ENCODE data around the gene BCL2. TPM values are rescaled to one million over a fixed set of nuclear protein-coding genes. Genes with fewer than 3 reads are reported as not detected.

Gene BCL2
- total RNA-seq, 1 experiment from 2014 or later: 2.5 TPM

DNA sequence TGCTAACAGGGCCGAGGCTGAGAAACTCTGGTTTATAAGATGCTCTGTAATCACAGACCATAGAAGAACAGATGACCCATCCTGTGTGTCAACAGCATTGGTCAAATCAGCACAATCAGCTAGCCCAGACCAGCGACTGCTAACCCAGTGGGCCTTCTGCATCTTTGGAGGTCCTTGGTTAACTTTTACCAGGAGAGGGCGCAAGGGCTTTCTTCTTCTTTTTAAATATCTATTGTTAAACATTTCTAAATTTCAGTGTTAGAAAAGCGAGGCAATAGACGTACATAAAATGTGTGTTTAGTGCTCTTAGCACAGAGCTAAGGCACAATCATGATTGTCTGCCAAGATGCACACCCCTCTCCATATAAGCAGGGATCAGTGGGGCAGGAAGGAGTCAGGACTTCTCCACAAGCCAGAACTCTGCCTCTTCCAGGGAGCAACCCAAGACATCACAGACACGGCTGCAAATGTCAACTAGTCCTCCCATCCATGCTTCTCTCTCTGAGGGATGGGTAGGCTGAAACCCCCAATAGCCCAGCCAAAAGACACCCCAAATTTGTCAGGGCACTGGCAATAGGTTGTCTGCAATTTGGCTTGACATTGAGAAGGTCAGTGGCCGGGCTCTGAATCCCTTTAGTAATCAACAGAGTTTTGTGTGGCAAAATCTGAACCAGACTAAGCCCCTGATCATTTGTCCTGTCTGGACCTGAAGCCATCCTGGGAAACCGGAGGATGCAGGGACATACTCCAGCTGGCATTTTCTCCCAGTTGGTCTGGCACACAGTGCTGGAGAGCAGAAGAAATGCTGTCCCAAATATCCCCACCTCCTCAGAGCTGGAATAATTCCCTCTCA is 188.2 kb downstream of the BCL2 start:
- H3K9me3 ChIP-seq (ENCODE audit: control insufficient read depth in 1 of 2, insufficient read depth in 1 of 2, low read depth in 1 of 2, low read length in 2 of 2): no peaks in the 10 kb centered on the region
- H3K4me3 ChIP-seq (replicated peaks in 1 of 2; ENCODE audit: low read depth in 1 of 2, low read length in 2 of 2): no peak overlapping the region

More for the DNA sequence above, 188.2 kb downstream of the BCL2 start:
- no peak for DNase-seq (ENCODE audit: low read depth, low spot score)
- H3K27ac ChIP-seq (ENCODE audit: low read depth, low read length): no peak overlapping the region
- no peak overlapping the region for H3K9ac ChIP-seq (ENCODE audit: low read length)
- no peaks in the 10 kb centered on the region for H4K20me1 ChIP-seq (ENCODE audit: insufficient read depth)
- no peak overlapping the region for H3K4me2 ChIP-seq (ENCODE audit: low read length)
- RAD21 ChIA-PET (ENCODE audit: low non-redundant PET in 1 of 2, low total read pairs in 2 of 2, uncharacterized antibody in 2 of 2, unreplicated experiment in 2 of 2): no interaction called here
- BruUV-seq (replicated peaks): no TSS peak
- H3K36me3 ChIP-seq (ENCODE audit: control insufficient read depth in 1 of 2, insufficient read depth in 2 of 2, low read length in 2 of 2): no peaks in the 10 kb centered on the region
- TF ChIP-seq SRF (IDR thresholded peaks at IDR 0.05; ENCODE audit: low read depth): no peak
- TF ChIP-seq RAD21 (IDR thresholded peaks at IDR 0.05; ENCODE audit: low read depth): peak; percentile 65
- TF ChIP-seq TCF7L2 (IDR thresholded peaks at IDR 0.05; ENCODE audit: borderline replicate concordance, extremely low read depth, insufficient read depth, insufficient read length): no peak
- TF ChIP-seq, protein P1, sequence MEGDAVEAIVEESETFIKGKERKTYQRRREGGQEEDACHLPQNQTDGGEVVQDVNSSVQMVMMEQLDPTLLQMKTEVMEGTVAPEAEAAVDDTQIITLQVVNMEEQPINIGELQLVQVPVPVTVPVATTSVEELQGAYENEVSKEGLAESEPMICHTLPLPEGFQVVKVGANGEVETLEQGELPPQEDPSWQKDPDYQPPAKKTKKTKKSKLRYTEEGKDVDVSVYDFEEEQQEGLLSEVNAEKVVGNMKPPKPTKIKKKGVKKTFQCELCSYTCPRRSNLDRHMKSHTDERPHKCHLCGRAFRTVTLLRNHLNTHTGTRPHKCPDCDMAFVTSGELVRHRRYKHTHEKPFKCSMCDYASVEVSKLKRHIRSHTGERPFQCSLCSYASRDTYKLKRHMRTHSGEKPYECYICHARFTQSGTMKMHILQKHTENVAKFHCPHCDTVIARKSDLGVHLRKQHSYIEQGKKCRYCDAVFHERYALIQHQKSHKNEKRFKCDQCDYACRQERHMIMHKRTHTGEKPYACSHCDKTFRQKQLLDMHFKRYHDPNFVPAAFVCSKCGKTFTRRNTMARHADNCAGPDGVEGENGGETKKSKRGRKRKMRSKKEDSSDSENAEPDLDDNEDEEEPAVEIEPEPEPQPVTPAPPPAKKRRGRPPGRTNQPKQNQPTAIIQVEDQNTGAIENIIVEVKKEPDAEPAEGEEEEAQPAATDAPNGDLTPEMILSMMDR (IDR thresholded peaks at IDR 0.05 in 2 of 3, conservative IDR thresholded peaks at IDR 0.05 in 1 of 3; ENCODE audit: borderline replicate concordance in 1 of 3, insufficient read depth in 1 of 3, low read depth in 2 of 3, low read length in 2 of 3): peak; percentile 42 to 62 (median 52)
- H3K27me3 ChIP-seq (ENCODE audit: insufficient read depth, low read length): peaks cover 4% of the 10 kb centered on the region; the same call in 1 of the 2 replicates
- H3K79me2 ChIP-seq (ENCODE audit: insufficient read depth, low read length): no peaks in the 10 kb centered on the region
- ATAC-seq: peak; percentile 77
- intact Hi-C loops (cut with micrococcal nuclease): loop anchor here (1.0 to 10.0 kb wide), 4 partner anchors 23 to 443 kb away; no protein-coding TSS in a partner anchor
- H3K4me1 ChIP-seq (ENCODE audit: control insufficient read depth in 1 of 2, insufficient read depth in 2 of 2, low read length in 2 of 2): no peaks in the 10 kb centered on the region
- CTCF ChIA-PET: interaction anchor here (0.9 to 2.4 kb wide), 9 partner anchors 10 to 714 kb away, joined by 3 to 19 read pairs (median 7); partner anchors contain the start of gene BCL2
- POLR2A ChIA-PET: interaction anchor here (0.6 to 1.4 kb wide), 2 partner anchors 99 to 308 kb away, joined by 3 read pairs; no protein-coding TSS in a partner anchor
- H2AFZ ChIP-seq (ENCODE audit: low read depth, low read length, poor library complexity, severe bottlenecking): no peak overlapping the region
- H3K9me2 ChIP-seq (ENCODE audit: insufficient read depth): no peaks in the 10 kb centered on the region
